ENCODE data around the gene KCNQ1OT1. TPM values are rescaled to one million over a fixed set of nuclear protein-coding genes. Genes with fewer than 3 reads are reported as not detected.

KCNQ1OT1 gene
- total RNA-seq, 8 experiments from 2014 or later: 1.2 to 6.3 (median 3.8) TPM

DNA sequence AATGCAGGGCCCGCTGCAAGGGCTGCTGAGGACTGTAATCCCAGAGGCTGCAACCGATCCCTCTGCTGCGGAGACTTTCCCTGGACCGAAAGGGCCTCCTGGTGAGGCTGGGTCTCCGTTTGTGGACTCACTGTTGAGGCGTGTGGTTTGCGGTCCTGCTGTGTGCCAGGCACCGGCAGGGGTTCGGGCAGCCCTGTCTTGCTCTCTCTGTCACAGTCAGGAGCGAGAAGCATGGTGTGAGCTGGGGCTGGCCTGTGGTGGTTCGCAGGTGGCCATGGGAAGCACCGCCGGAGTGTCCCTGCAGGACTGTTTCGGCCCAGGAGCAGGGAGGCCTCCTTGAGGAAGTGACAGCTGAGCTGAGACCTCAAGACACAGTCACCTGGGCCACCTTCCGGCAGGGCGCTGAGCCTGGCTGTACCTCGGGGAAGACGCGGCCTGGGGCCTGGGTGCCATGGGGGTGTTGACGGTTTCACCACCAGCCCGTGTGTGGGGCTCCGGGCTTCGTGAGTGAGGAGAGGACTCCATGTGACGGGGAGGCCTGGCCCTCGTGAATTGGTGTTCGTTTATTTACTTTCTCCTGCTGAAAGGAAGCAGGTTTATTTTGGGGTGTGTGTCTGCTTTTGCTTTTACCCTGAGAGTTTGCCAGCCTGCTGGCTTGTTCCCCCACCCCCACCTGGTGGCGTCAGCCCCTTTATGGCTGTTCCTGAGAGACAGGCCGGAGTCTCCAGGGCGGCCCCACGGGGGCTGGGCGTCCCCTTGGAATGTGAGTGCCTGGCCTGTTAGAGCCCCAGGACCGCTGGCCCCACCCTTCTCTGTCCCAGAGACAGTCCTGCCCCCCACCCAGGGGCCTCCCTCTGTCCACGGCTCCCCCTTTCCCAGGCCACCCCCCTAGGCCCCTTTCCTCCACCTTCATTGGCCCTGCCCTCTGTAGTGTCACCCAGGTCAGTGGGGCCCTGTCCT, 122.5 kb downstream of the KCNQ1OT1 start:
- ATAC-seq (replicated peaks in 6 of 8): peak in 6 of 8 experiments; percentile 32 to 55 (median 44)
- Histone ChIP-seq H3K4me3 (no peak overlapping the region), H3K4me1 (replicated peaks in 1 of 2) (peaks cover 14% of the 10 kb centered on the region in 2 donors), H3K27ac (no peak overlapping the region)
- in situ Hi-C loops (cut with MboI; ENCODE audit: low pct_unique_long_range_greater_than_20kb in 2 of 9, low sequenced_read_pairs in 9 of 9, unreplicated experiment in 9 of 9): no loop called here
- 40 to 100% (median 84%) methylated on average over 1 to 6 of the region's 33 CpGs; no CpG with 5 or more reads in 2 of the 10 experiments for WGBS, 10 experiments

DNA sequence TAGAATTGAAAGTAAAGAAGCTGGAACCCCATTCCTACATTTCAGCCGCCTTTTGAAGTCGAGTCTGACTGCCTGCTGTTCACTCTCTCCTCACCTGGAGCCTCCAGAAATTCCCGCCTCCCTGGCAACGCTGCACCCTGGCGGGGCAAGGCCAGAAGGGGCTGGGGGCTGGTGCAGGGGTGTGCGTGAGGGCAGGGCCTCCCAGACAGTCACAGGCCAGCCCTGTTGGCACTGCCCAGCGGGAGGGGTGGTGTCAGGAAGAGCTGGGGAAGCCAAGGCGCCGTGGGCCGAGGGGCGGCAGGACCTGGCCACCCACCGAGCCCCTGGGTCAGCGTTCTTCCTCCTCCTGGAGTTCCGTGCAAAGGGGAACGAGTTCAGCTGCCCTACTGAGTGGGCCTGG, 123.2 kb downstream of the KCNQ1OT1 start:
- ATAC-seq (replicated peaks in 6 of 8): no peak
- in situ Hi-C loops (cut with MboI; ENCODE audit: low pct_unique_long_range_greater_than_20kb in 2 of 9, low sequenced_read_pairs in 9 of 9, unreplicated experiment in 9 of 9): no loop called here

DNA sequence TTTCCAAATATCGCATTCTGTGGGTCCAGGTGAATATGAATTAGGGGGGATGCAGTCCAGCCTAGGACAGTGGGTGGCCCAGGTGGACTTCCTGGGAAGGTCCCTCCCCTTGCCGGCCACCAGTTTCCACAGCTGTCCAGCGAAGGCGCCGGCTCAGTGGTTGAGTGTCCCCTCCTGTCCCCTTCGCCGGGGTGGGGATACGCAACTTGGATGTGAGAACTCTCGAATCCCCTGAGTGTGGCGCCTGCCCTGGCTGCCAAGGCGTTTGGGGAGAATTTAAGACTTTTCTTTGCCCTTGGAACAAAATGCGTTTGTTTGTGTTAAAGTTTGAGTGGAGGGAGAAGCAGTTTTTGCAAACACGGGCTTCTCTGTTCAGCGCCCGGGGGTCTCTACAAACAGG, 123.7 kb downstream of the KCNQ1OT1 start:
- in situ Hi-C loops (cut with MboI; ENCODE audit: low pct_unique_long_range_greater_than_20kb in 2 of 9, low sequenced_read_pairs in 9 of 9, unreplicated experiment in 9 of 9): no loop called here
- H3K4me1 ChIP-seq (replicated peaks in 1 of 2): peaks cover 10 to 14% of the 10 kb centered on the region in 2 donors
- WGBS, 10 experiments: 48 to 100% (median 85%) methylated on average over 1 to 11 of the region's 15 CpGs; no CpG with 5 or more reads in 2 of the 10 experiments
- no peak overlapping the region for H3K27ac ChIP-seq
- ATAC-seq (replicated peaks in 6 of 8): no peak
- H3K4me3 ChIP-seq: no peak overlapping the region

More for the DNA sequence above, 123.2 kb downstream of the KCNQ1OT1 start:
- Histone ChIP-seq H3K4me3 (no peak overlapping the region), H3K4me1 (replicated peaks in 1 of 2) (peaks cover 10 to 14% of the 10 kb centered on the region in 2 donors), H3K27ac (no peak overlapping the region)
- WGBS, 10 experiments: 92 to 100% methylated on average over 1 to 5 of the region's 15 CpGs; no CpG with 5 or more reads in 8 of the 10 experiments

DNA sequence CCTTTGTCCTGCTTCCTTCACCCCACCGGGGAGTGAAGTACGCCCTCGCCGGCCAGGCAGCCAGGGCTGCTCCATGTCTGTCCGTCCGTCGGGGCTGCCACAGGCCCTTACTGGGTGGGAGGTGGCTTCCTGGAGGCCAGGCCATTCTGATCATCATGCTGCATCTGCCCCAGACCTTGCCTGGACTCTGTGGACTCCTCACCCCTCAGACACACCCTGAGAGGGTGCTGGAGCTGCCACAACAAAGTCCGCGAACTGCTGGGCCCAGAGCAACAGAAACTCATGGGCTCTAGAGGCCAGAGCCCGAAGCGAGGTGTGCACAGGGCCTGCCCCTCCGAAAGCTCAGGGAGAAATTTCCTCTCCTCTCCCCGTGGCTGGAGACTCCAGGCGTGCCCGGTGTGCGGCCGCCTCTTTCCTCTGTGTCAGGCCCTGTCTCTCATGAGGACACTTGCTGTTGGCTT, 124.2 kb downstream of the KCNQ1OT1 start:
- no peak overlapping the region for H3K27ac ChIP-seq
- WGBS, 10 experiments: 80 to 100% (median 92%) methylated on average over 2 to 7 of the region's 17 CpGs; no CpG with 5 or more reads in 3 of the 10 experiments
- ATAC-seq (replicated peaks in 6 of 8): no peak

DNA sequence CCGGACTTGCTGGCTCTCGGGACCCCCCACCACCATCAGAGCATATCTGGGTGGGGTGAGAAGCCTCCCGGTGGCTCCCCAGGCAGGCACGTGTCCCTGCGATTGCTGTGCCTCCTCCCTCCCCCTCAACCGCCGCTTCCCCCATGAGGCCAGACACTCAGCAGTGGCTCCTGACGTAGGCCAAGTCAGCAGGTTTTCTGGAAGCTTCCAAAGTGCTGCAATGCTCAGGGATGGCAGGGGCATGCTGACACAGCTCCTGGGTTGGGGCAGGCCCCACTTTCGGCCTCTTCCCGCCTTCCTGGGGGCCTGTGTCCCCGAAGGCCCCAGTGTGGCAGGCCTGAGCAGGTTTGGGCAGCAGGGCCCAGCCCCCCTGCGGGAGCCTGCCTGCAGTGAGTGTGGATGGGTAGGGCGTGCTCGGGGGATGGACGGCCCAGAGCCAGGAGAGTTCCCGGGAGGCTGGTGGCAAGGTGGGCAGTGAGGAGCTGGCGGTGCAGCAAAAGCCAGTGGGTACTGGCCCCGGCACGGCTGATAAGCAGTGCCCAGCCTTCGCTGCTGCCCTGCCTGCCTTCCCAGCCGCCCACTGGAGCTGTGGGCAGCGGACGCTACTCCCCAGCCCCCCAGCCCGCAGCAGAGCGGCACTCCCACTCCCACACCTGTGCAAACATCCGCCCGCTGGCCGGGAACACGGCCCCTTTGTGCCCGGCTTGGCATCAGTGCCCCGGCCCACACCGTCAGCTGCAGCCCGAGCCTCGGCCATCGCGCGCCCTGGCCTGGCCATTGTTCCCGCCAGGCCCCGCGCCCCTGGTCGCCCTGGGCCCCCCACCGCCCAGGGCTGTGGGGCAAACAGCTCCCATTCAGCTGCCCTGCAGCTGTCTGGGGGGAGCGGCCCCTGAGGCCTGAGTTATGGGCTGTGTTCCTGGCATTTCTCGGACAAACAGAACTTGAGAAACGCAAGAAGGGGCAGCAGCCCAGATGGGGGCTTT, 125.0 kb downstream of the KCNQ1OT1 start:
- peaks cover 10 to 14% of the 10 kb centered on the region in 2 donors for H3K4me1 ChIP-seq (replicated peaks in 1 of 2)
- in situ Hi-C loops (cut with MboI; ENCODE audit: low pct_unique_long_range_greater_than_20kb in 2 of 9, low sequenced_read_pairs in 9 of 9, unreplicated experiment in 9 of 9): no loop called here
- WGBS, 10 experiments: 45 to 100% (median 53%) methylated on average over 1 to 5 of the region's 45 CpGs; no CpG with 5 or more reads in 7 of the 10 experiments
- no peak overlapping the region for H3K27ac ChIP-seq
- H3K4me3 ChIP-seq: no peak overlapping the region
- peak in 5 of 8 experiments; percentile 29 to 64 (median 47) for ATAC-seq (replicated peaks in 6 of 8)

More for the DNA sequence above, 124.2 kb downstream of the KCNQ1OT1 start:
- in situ Hi-C loops (cut with MboI; ENCODE audit: low pct_unique_long_range_greater_than_20kb in 2 of 9, low sequenced_read_pairs in 9 of 9, unreplicated experiment in 9 of 9): no loop called here
- Histone ChIP-seq H3K4me1 (replicated peaks in 1 of 2) (peaks cover 10 to 14% of the 10 kb centered on the region in 2 donors), H3K4me3 (no peak overlapping the region)

DNA sequence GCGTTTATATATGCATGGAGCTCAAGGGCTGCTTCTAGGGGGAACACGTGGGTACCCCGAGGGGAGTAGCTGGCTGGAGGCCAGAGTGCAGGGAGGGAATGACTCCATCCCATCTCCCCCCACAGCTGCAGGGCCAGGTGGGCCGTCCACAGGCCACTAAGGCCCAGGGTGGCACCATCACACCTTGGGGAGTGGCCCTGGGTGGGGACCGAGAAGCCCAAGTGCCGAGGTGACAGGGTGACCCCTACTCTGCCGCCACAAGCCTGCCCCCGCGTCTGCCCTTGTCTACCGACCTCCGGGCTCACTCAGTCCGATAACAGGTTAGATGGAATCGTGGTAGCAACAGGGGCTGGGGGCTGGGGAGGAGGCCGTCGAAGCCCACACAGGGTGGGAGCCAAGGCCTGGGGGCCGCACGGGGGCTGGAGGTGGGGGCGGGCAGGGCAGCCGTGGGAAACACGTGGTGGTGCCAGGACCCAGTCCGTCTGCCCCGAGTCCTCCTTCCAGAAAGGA, 125.7 kb downstream of the KCNQ1OT1 start:
- H3K27ac ChIP-seq: no peak overlapping the region
- no peak overlapping the region for H3K4me3 ChIP-seq
- in situ Hi-C loops (cut with MboI; ENCODE audit: low pct_unique_long_range_greater_than_20kb in 2 of 9, low sequenced_read_pairs in 9 of 9, unreplicated experiment in 9 of 9): no loop called here
- ATAC-seq (replicated peaks in 6 of 8): peak in 2 of 8 experiments; percentile 15 to 26
- peaks cover 10 to 14% of the 10 kb centered on the region in 2 donors for H3K4me1 ChIP-seq (replicated peaks in 1 of 2)
- WGBS, 10 experiments: 50% methylated on average over 1 of the region's 22 CpGs; no CpG with 5 or more reads in 9 of the 10 experiments

DNA sequence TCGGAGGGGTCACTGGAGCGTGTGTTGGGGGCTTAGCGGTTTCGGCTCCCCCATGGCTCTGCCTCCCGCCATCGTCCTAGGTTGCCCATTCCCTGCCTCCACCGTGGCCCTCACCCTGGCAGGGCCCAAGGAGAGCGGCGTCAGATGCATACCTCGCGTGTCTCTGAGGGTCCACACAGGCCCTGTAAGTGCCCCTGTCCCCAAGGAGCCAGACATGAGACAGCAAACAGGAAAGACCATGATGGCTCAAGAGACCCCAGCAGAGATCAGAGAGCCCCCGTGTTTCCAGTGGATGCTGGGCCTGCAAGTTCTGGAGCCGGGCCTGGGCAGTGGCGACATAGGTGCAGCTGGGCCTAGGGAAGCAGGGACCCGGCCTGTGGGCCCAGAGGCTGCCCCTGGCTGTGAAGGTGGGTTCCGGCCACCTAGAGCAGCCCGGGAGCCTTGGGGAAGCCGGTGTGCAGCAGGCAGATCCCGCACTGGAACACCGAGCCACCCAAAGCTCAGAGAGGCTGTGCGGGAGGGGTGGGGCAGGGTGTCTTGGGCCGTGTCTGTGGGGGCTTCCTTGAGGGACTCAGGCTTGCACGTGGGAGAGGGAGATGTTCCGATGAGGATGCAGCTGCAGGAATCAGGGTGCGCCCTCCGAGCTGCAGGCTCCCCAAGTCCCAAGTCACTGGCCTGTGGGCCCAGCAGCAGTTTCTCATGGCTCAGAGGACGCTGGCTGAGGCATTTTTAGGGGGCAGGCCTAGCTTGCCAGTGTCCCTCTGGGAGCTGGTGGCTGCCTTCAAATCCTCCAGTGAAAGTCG, 126.4 kb downstream of the KCNQ1OT1 start:
- no peak overlapping the region for H3K27ac ChIP-seq

DNA sequence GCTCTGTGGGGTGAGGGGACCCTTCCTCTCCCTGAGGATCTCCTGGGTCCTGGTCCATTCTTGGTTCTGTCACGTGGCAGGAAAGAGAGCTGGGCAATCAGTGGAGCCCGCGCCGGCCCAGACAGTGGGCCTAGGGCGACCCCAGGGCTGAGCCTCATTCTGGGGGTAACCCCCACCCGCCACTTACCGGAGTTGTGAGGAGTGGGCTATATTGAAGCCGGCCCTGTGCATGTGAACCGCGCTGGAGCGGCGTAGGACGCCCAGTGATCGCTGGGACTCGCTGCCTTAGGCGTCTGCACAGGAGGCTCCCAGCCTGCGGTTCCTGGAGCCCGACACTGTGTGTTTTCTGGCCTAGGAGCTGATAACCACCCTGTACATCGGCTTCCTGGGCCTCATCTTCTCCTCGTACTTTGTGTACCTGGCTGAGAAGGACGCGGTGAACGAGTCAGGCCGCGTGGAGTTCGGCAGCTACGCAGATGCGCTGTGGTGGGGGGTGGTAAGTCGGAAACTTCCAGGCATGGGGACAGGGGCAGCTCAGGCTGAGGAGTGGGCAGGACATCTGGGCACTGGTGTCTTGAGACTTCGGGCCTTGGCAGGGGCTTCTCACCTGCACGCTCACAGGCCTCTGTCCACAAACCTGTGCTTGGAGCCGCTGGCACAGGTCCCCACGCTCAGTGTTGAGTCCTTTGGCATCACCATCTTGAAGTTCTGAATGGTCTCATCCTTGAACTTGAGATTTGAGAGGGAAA, 127.1 kb downstream of the KCNQ1OT1 start:
- Histone ChIP-seq H3K4me1 (replicated peaks in 1 of 2) (peaks cover 8 to 10% of the 10 kb centered on the region in 2 donors), H3K27ac (no peak overlapping the region), H3K4me3 (no peak overlapping the region)
- in situ Hi-C loops (cut with MboI; ENCODE audit: low pct_unique_long_range_greater_than_20kb in 2 of 9, low sequenced_read_pairs in 9 of 9, unreplicated experiment in 9 of 9): no loop called here
- 63 to 93% (median 78%) methylated on average over 2 to 17 of the region's 33 CpGs; no CpG with 5 or more reads in 4 of the 10 experiments for WGBS, 10 experiments
- ATAC-seq (replicated peaks in 6 of 8): no peak

More for the DNA sequence above, 126.4 kb downstream of the KCNQ1OT1 start:
- in situ Hi-C loops (cut with MboI; ENCODE audit: low pct_unique_long_range_greater_than_20kb in 2 of 9, low sequenced_read_pairs in 9 of 9, unreplicated experiment in 9 of 9): no loop called here
- no peak for ATAC-seq (replicated peaks in 6 of 8)
- 33 to 100% (median 83%) methylated on average over 1 to 6 of the region's 28 CpGs; no CpG with 5 or more reads in 5 of the 10 experiments for WGBS, 10 experiments
- no peak overlapping the region for H3K4me3 ChIP-seq
- H3K4me1 ChIP-seq (replicated peaks in 1 of 2): peaks cover 10 to 14% of the 10 kb centered on the region in 2 donors

DNA sequence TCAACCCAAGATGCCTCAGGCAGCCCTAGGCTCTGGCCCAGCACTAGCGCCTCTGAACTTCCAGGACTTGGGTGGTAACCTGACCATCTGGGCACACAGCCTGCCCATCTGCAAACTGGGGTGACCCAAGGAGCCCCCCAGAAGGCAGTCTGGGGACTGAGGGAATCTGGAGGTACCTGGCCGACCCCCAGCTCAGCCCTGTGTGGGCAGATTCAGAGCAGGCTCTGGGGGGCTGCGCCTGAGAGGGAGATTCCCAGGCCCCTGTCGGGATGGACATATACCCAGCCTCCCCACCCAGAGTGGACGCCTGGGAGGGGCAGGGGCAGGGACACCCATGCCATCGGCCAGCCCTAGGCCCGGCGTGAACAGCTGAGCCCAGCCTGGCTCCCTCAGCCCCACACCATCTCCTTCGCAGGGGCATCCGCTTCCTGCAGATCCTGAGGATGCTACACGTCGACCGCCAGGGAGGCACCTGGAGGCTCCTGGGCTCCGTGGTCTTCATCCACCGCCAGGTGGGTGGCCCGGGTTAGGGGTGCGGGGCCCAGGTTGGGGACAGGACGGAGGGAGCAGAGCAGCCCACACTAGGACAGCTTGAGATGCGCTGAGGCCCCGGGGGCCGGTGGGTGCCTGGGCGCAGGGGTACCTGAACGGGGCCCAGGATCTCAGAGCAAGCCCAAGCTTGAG, 128.1 kb downstream of the KCNQ1OT1 start:
- in situ Hi-C loops (cut with MboI; ENCODE audit: low pct_unique_long_range_greater_than_20kb in 2 of 9, low sequenced_read_pairs in 9 of 9, unreplicated experiment in 9 of 9): no loop called here
- Histone ChIP-seq H3K4me3 (no peak overlapping the region), H3K27ac (no peak overlapping the region), H3K4me1 (replicated peaks in 1 of 2) (peaks cover 3 to 9% of the 10 kb centered on the region in 2 donors)
- ATAC-seq (replicated peaks in 6 of 8): no peak
- WGBS, 10 experiments: 100% methylated on average over 1 of the region's 23 CpGs; no CpG with 5 or more reads in 9 of the 10 experiments

DNA sequence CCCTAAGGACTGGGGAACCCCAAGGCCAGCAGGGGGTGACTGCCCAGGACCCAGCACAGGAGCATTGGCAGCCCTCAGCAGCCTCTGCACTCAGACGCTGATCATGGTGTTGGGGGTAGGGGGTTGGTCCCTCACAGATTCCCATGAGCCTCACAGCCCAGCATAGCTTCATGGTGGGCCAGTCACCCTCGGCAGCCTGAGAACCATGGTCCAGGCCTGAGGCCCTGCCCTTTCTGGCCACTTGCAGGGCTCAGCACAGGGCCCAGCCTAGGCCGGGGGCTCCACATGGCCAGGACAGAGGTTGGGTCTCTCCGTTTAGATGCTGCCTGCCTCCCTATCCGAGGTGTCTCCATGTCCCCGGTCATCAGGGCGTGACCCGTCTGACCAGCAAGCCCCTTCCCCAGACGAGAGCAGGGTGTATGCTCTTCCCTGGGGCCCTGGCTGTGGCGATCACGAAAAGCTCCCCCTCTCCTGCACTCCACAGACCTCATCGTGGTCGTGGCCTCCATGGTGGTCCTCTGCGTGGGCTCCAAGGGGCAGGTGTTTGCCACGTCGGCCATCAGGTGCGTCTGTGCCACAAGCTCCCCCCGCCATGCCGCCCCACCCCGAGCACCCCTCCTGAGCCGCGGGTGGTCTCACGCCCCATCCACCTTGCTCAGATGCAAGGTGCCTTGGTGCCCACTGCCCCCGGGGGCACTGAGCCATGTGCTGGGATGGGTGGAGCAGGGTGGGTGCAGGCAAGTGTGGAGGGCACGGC, 128.8 kb downstream of the KCNQ1OT1 start:
- no peak overlapping the region for H3K4me3 ChIP-seq
- no peak for ATAC-seq (replicated peaks in 6 of 8)
- H3K4me1 ChIP-seq (replicated peaks in 1 of 2): peaks cover 3 to 9% of the 10 kb centered on the region in 2 donors
- no peak overlapping the region for H3K27ac ChIP-seq
- 80 to 100% (median 100%) methylated on average over 1 of the region's 25 CpGs; no CpG with 5 or more reads in 7 of the 10 experiments for WGBS, 10 experiments
- in situ Hi-C loops (cut with MboI; ENCODE audit: low pct_unique_long_range_greater_than_20kb in 2 of 9, low sequenced_read_pairs in 9 of 9, unreplicated experiment in 9 of 9): no loop called here

Data from motor neuron (in vitro differentiated cells).